PC-3 (cell line): ENCODE results near the gene MIEN1. TPM values are rescaled to one million over a fixed set of nuclear protein-coding genes. Genes with fewer than 3 reads are reported as not detected.

ENCODE experiments used
- ATAC-seq: fragments of 200-7000 bp; cut with Tn5 transposase; 2 replicates; pipeline ENCODE4 v1.9.1; 2020; ENCODE audit warnings: mild to moderate bottlenecking, moderate library complexity
- BruUV-seq: library from RNA; stranded (reverse); fragments of 400-500 nt; replicated peaks from 2 replicates; lab custom pipeline; 2021; lab: Mats Ljungman, UMichigan
- CTCF ChIA-PET: fragments of 300-600 bp; sonication (Branson Sonifier 250); formaldehyde crosslinking; loops from one replicate; lab custom pipeline; 2022; ENCODE audit warnings: antibody characterized with exemption; lab: Charles Lee
- POLR2A ChIA-PET: fragments of 300-600 bp; sonication (Branson Sonifier 250); formaldehyde crosslinking; loops from one replicate; lab custom pipeline; 2022; ENCODE audit warnings: antibody characterized with exemption; ENCODE audit not compliant: unreplicated experiment; lab: Charles Lee
- DNase-seq: peaks from one replicate; pipeline ENCODE4 v3.0.0-alpha.2; 2015
- H2AFZ ChIP-seq: fragments of 300-600 bp; sonication (generic); 2 replicates; pipeline ENCODE4 v1.6.0; 2016; ENCODE audit warnings: antibody characterized with exemption, low read length
- H3F3A ChIP-seq: fragments of 300-600 bp; sonication (generic); one replicate; pipeline ENCODE4 v1.6.0; 2017; ENCODE audit warnings: antibody characterized with exemption, low read length, control low read depth, mild to moderate bottlenecking; ENCODE audit not compliant: unreplicated experiment
- H3K27ac ChIP-seq: fragments of 300-600 bp; sonication (generic); 2 replicates; pipeline ENCODE4 v1.5.1; 2016; ENCODE audit warnings: mild to moderate bottlenecking, low read length
- H3K27me3 ChIP-seq: fragments of 300-600 bp; sonication (generic); 2 replicates; pipeline ENCODE4 v1.6.1; 2016; ENCODE audit warnings: low read length, mixed read lengths
- H3K36me3 ChIP-seq: fragments of 300-600 bp; sonication (generic); 2 replicates; pipeline ENCODE4 v1.6.1; 2016; ENCODE audit warnings: low read depth, mixed run types, low read length, mixed read lengths
- H3K4me1 ChIP-seq: fragments of 300-600 bp; sonication (generic); 2 replicates; pipeline ENCODE4 v1.5.1; 2016; ENCODE audit warnings: low read length; ENCODE audit not compliant: insufficient read depth
- H3K4me2 ChIP-seq: fragments of 300-600 bp; sonication (generic); 2 replicates; pipeline ENCODE4 v1.6.0; 2016; ENCODE audit warnings: low read length
- H3K4me3 ChIP-seq: fragments of 300-600 bp; sonication (generic); 2 replicates; pipeline ENCODE4 v1.5.1; 2016; ENCODE audit warnings: mild to moderate bottlenecking, low read length, mixed read lengths
- H3K79me2 ChIP-seq: fragments of 300-600 bp; sonication (generic); 2 replicates; pipeline ENCODE4 v1.6.1; 2017; ENCODE audit warnings: low read length, mixed read lengths
- H3K9ac ChIP-seq: fragments of 300-600 bp; sonication (generic); 2 replicates; pipeline ENCODE4 v1.6.0; 2016; ENCODE audit warnings: mild to moderate bottlenecking, low read length
- H3K9me2 ChIP-seq: fragments of 300-600 bp; sonication (generic); replicated peaks from 2 replicates; pipeline ENCODE4 v1.6.1; 2016; ENCODE audit warnings: mixed run types, low read length, mixed read lengths
- H3K9me3 ChIP-seq: fragments of 300-600 bp; sonication (generic); 2 replicates; pipeline ENCODE4 v1.6.1; 2016; ENCODE audit warnings: low read length, mixed read lengths
- H4K20me1 ChIP-seq: fragments of 300-600 bp; sonication (generic); 2 replicates; pipeline ENCODE4 v1.6.1; 2016; ENCODE audit warnings: low read length, mixed read lengths
- CTCF ChIP-seq: fragments of 300-600 bp; sonication (generic); conservative IDR thresholded peaks from 2 replicates; pipeline ENCODE4 v1.5.1; 2017; ENCODE audit warnings: antibody characterized with exemption, low read depth, mild to moderate bottlenecking, low read length
- EZH2 ChIP-seq: fragments of 300-600 bp; sonication (generic); IDR thresholded peaks from one replicate; pipeline ENCODE4 v1.6.1; 2017; ENCODE audit warnings: antibody characterized with exemption, mild to moderate bottlenecking, low read length; ENCODE audit not compliant: unreplicated experiment
- EZH2phosphoT487 ChIP-seq: fragments of 300-600 bp; sonication (generic); IDR thresholded peaks from 2 replicates; pipeline ENCODE4 v1.6.1; 2018; ENCODE audit warnings: mild to moderate bottlenecking, antibody characterized with exemption, low read length, borderline replicate concordance
- intact Hi-C: fragments of 100-400 bp; cut with micrococcal nuclease; formaldehyde crosslinking; loops from 2 replicates; pipeline ENCODE4 v1.9.0; 2023
- total RNA-seq: library from RNA; depleted of rRNA; stranded (reverse); fragments of >200 nt; gene quantifications from 2 replicates; pipeline ENCODE4 v1.2.3, GENCODE V29; 2014

MIEN1 gene
- total RNA-seq, 1 experiment from 2014 or later, result 52.0 TPM

- Histone ChIP-seq H3K27me3 (no peaks in the 10 kb centered on the region), H3K79me2 (no peaks in the 10 kb centered on the region), H3K36me3 (no peaks in the 10 kb centered on the region), H2AFZ (no peak overlapping the region), H3K9me3 (no peaks in the 10 kb centered on the region), H3K4me1 (peaks cover 16% of the 10 kb centered on the region), H3F3A (peaks cover 8% of the 10 kb centered on the region), H3K4me2 (no peak overlapping the region), H3K27ac (no peak overlapping the region), H3K4me3 (no peak overlapping the region), H3K9ac (no peak overlapping the region), H3K9me2 (no peaks in the 10 kb centered on the region), H4K20me1 (no peaks in the 10 kb centered on the region)
- TF ChIP-seq EZH2phosphoT487, result no peak
- no peak for TF ChIP-seq EZH2
- TF ChIP-seq CTCF, result no peak
- intact Hi-C loops, result no loop called here
- no peak for DNase-seq
- no TSS peak for BruUV-seq
- no peak for ATAC-seq
- POLR2A ChIA-PET, result no interaction called here
- CTCF ChIA-PET, result interaction anchor here (0.7 kb wide), 1 partner anchor 63 kb away, joined by 9 read pairs; no protein-coding TSS in a partner anchor
Observed at GRCh38 chr17:39684369-39685192, 45.8 kb downstream of the MIEN1 start.

GRCh38 chr17:39683295-39683939 is 46.9 kb downstream of the MIEN1 start:
- no peak overlapping the region for H3K9ac ChIP-seq
- no peak overlapping the region for H3K27ac ChIP-seq
- no peaks in the 10 kb centered on the region for H3K27me3 ChIP-seq
- DNase-seq (no peak), ATAC-seq (no peak)
- peaks cover 8% of the 10 kb centered on the region for H3K4me1 ChIP-seq
- no peaks in the 10 kb centered on the region for H3K36me3 ChIP-seq
- H3F3A ChIP-seq, result peaks cover 7% of the 10 kb centered on the region
- no TSS peak for BruUV-seq
- CTCF ChIA-PET, result no interaction called here
- intact Hi-C loops, result no loop called here
- H3K9me3 ChIP-seq, result no peaks in the 10 kb centered on the region
- no peaks in the 10 kb centered on the region for H4K20me1 ChIP-seq
- no peaks in the 10 kb centered on the region for H3K9me2 ChIP-seq
- H3K4me2 ChIP-seq, result no peak overlapping the region
- TF ChIP-seq CTCF, result no peak
- no peak for TF ChIP-seq EZH2phosphoT487
- TF ChIP-seq EZH2, result no peak
- POLR2A ChIA-PET, result no interaction called here
- H3K79me2 ChIP-seq, result no peaks in the 10 kb centered on the region
- no peak overlapping the region for H2AFZ ChIP-seq
- no peak overlapping the region for H3K4me3 ChIP-seq
